Lower leg skin (tissue), 4 donors: ENCODE measurements around the gene TBX4. TPM values are rescaled to one million over a fixed set of nuclear protein-coding genes. Genes with fewer than 3 reads are reported as not detected.

Experiments used
- DNase-seq, 2 donors: peaks; one replicate each; pipeline ENCODE4 v3.0.0-alpha.2; 2019; ENCODE audit warnings: low spot score in 2 of 2
- H3K4me3 ChIP-seq: fragments of 200-600 bp; sonication (generic); 2 replicates; pipeline ENCODE4 v1.5.1; 2017; ENCODE audit warnings: mild to moderate bottlenecking, low read depth; ENCODE audit not compliant: poor library complexity, severe bottlenecking
- POLR2A ChIP-seq, 2 donors: fragments of 450-650 bp; IDR thresholded peaks; one replicate each; pipeline ENCODE4 v1.6.1; 2016 to 2017; ENCODE audit warnings: antibody characterized with exemption in 2 of 2, mild to moderate bottlenecking in 1 of 2, moderate library complexity in 1 of 2
- WGBS, 2 donors: methylation state at CpG; one replicate each; pipeline ENCODE4 v1.1.5; 2018; 5-methylcytosine and 5-hydroxymethylcytosine counted together
- intact Hi-C: fragments of 100-400 bp; cut with DNase I; formaldehyde crosslinking; loops from one replicate; pipeline ENCODE4 v1.15.0; 2023; ENCODE audit warnings: low total_unique reads
- total RNA-seq, 4 donors: library from RNA; depleted of rRNA; stranded (reverse); fragments of >200 nt; gene quantifications; one replicate each; pipeline ENCODE4 v1.1.0, GENCODE V29; 2016
- TF ChIP-seq, protein P1 (sequence below), 3 donors: fragments of 450-650 bp; IDR thresholded peaks; one replicate each; pipeline ENCODE4 v1.5.1; 2016; ENCODE audit warnings: antibody characterized with exemption in 3 of 3, mild to moderate bottlenecking in 3 of 3, moderate library complexity in 2 of 3

TBX4 gene
- total RNA-seq, 4 donors from 2014 or later = 0.53 TPM; not detected in 3

DNA sequence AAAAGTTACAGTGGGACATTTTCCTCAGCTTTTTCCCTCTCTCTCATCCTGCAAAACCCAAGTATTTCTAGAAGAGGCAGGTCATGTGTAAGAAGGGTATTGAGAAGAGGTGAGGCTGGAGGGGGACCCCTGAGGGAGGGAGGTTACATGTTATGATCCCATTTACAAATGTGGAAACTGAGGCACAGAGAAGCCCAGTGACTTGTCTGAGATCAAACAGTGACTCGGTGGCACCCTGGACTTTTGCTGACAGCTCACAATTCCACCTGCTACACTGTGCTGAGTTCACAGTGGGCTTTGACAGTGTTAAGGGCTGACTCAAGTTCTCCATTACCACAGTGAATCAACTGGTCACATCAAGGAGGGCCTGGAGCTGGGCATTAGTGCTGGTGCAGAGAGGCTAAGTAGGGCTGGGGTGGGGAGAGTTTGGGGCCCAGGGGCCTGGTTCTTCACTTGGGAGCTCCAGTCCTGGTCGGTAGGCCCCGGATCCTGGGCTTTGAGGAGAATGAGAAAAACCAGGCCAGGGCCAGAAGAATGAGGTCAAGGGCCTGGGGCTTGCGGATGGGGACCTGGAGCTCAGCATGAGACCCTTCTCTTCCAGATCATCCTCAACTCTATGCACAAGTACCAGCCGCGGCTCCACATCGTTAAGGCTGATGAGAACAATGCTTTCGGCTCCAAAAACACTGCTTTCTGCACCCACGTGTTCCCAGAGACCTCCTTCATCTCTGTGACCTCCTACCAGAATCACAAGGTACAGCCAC lies 26.0 kb downstream of the TBX4 start:
- no peak overlapping the region for H3K4me3 ChIP-seq
- 95% methylated on average over 9 of the region's 9 CpGs for WGBS, 2 donors
- no peak for TF ChIP-seq POLR2A (IDR thresholded peaks at IDR 0.05)
- TF ChIP-seq, protein P1, sequence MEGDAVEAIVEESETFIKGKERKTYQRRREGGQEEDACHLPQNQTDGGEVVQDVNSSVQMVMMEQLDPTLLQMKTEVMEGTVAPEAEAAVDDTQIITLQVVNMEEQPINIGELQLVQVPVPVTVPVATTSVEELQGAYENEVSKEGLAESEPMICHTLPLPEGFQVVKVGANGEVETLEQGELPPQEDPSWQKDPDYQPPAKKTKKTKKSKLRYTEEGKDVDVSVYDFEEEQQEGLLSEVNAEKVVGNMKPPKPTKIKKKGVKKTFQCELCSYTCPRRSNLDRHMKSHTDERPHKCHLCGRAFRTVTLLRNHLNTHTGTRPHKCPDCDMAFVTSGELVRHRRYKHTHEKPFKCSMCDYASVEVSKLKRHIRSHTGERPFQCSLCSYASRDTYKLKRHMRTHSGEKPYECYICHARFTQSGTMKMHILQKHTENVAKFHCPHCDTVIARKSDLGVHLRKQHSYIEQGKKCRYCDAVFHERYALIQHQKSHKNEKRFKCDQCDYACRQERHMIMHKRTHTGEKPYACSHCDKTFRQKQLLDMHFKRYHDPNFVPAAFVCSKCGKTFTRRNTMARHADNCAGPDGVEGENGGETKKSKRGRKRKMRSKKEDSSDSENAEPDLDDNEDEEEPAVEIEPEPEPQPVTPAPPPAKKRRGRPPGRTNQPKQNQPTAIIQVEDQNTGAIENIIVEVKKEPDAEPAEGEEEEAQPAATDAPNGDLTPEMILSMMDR (IDR thresholded peaks at IDR 0.05) = no peak
- peak in 1 of 2 donors; percentile 77 for DNase-seq
- intact Hi-C loops = no loop called here

DNA sequence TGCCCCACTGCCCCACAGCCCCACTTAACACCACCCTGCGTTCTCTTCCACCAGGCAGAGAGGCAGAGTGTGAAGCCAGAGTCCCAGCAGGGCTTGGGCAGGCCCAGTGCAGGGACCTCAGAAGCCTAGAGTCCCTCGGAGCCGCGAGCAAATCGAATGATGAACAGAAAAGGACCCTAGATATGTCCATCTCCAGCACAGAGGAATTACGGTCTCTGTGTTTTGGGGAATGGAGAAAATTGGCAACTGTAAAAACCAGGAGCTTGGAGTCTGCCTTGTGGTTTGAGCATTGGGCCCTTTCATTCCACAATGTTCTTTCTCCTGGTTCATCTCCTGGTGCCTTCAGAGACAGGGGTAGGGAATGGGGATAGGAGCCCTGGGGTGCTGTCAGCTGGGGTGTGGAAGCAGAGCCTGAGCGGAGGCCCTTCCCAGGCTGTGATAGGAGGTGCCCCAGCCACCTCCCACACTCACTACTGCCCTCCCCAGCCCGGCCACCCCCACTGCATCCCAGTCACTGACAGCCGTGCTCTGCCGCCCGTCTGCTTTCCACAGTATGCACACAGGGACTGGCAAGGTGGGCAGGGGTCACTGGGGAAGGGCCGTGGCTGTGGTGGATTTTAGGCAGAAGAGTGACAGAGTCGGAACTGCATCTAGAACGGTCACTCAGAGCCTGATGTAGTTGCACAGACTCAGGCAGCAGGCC lies 26.7 kb downstream of the TBX4 start:
- intact Hi-C loops = no loop called here
- WGBS, 2 donors = 84 to 91% methylated on average over 14 of the region's 14 CpGs
- TF ChIP-seq, protein P1 (IDR thresholded peaks at IDR 0.05) = no peak
- no peak for TF ChIP-seq POLR2A (IDR thresholded peaks at IDR 0.05)
- no peak overlapping the region for H3K4me3 ChIP-seq
- DNase-seq = peak in 1 of 2 donors; percentile 68

DNA sequence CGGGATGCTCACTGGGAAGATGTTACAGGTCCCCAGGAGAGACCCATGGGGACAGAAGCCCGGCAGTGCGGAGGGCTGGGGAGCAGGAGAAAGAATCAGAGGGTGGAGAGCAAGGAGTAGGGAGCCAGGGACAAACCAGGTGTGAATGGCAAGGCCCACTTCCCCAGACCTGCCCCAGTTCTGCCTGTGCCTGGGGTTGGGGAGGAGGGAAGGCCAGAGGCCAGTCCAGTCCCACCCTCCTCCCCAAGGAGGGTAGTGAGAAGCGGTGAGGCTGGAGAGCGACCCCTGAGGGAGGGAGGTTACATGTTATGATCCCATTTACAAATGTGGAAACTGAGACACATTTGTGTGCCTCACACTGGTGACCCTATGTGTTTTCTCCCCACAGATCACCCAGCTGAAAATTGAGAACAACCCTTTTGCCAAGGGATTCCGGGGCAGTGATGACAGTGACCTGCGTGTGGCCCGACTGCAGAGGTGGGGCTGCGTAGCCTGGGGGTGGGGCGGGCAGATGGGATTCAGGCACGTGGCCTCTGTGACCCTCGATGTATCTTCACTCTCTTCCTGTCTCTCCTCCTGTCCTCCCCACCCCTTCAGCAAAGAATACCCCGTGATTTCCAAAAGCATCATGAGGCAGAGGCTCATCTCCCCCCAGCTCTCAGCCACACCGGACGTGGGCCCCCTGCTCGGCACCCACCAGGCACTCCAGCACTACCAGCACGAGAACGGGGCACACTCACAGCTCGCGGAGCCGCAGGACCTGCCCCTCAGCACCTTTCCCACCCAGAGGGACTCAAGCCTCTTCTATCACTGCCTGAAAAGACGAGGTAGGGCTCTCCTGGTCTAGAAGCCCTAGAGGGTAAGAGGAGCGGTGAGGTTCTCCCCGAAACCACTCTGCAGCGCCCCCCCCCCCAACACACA lies 27.5 kb downstream of the TBX4 start:
- TF ChIP-seq, protein P1 (IDR thresholded peaks at IDR 0.05) = no peak
- TF ChIP-seq POLR2A (IDR thresholded peaks at IDR 0.05) = no peak
- intact Hi-C loops = no loop called here
- WGBS, 2 donors = 88% methylated on average over 25 of the region's 25 CpGs
- peak in 1 of 2 donors; percentile 80 for DNase-seq
- no peak overlapping the region for H3K4me3 ChIP-seq

- 73 to 82% methylated on average over 5 of the region's 5 CpGs for WGBS, 2 donors
- no peak for TF ChIP-seq POLR2A (IDR thresholded peaks at IDR 0.05)
- TF ChIP-seq, protein P1 (IDR thresholded peaks at IDR 0.05) = no peak
- H3K4me3 ChIP-seq = no peak overlapping the region
- intact Hi-C loops = no loop called here
- peak in 1 of 2 donors; percentile 74 for DNase-seq
Observed at GRCh38 chr17:61480414-61480807, 28.2 kb downstream of the TBX4 start.

DNA sequence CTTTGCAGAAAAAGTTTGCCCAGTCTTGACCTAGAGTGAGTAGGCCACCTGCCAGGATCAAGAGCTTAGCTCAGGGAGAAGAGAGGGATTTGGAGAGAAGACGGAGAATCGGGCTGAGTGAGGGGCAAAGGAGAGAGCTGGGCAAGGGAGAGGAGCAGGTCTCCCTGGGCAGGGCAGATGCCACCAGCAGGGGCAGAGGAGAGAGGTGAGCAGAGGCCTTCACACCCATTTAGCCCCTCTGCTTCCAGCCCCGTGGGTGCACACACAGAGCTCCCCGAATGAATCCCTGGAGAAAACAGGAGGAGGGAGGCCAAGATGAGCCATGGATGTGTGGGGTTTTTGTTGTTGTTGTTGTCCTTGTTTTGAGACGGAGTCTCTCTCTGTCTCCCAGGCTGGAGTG lies 29.2 kb downstream of the TBX4 start:
- WGBS, 2 donors = 91 to 95% methylated on average over 5 of the region's 5 CpGs
- no peak for DNase-seq
- TF ChIP-seq, protein P1 (IDR thresholded peaks at IDR 0.05) = no peak
- TF ChIP-seq POLR2A (IDR thresholded peaks at IDR 0.05) = no peak
- no peak overlapping the region for H3K4me3 ChIP-seq
- intact Hi-C loops = no loop called here
